NOMO-1 treated with DMSO at 0.1 percent for 48 hours (cell line): Measurements from ENCODE around the gene NTRK2.

ENCODE experiments used
- DNase-seq: peaks from one replicate; lab custom pipeline; 2025; ENCODE audit not compliant: unreplicated experiment; lab: John Stamatoyannopoulos, UW

NTRK2 gene

DNA sequence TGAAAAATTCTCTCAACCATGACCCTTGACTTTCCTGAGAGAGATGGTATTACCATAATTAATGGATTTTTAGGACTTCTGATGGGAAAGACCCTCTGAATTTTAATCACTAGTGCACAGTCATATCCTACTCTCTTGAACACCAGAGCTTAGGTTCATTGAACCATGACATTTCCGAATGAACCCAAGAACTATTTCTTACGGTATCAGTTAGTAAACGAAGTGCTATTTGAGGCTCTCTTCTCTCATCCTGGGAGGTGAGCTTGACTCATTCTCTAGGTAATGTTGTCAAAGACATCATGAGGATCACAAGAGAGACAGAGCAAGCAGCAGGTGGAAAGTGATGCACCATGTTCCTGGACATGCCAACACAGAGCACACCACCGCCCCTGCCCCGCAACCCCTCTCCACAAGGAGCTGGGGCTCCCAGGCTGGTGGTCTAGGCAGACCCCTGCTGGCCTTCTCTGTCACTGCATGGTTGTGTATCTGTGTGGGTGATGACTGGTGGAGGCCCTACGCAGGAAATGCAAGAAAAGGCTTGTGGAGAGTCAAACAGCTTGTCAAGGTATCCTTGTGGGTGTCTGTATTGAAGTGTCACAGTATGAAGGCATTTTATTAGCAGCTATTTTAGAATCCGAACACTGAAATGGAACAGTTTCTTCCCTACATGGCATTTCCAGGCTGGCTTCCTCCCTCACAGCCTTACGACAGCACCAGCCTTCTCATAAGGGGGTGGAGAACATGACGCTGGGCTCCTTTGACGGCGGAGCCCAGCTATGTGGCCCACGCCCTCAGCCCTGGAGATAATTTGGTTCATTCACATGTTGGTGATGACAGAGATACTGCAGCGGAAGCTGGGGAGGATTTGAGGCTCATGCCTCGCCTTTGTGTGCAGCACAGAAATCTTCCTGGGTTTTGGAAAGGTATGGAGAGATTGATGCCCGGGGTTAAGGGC lies 297.6 kb downstream of the NTRK2 start:
- DNase-seq: no peak

DNA sequence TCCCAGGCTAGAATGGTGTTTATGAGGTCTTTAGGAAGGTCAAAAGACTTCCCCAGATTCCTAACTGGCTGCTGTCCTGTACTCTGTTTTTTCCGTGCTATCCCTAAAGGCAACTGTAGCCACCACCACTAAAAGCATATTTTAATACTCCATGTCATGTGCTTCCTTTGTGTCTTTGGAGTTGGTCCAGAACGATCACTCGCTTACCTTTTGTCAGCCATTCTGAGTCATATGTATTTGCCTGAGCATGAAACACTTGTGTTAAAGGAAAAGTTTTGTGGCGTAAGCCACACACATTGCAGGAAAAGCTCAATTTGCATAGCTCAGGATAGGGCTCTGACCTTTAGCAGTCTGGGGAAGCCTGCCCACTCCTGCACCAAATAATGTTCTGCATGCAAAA lies 299.6 kb downstream of the NTRK2 start:
- no peak for DNase-seq

DNA sequence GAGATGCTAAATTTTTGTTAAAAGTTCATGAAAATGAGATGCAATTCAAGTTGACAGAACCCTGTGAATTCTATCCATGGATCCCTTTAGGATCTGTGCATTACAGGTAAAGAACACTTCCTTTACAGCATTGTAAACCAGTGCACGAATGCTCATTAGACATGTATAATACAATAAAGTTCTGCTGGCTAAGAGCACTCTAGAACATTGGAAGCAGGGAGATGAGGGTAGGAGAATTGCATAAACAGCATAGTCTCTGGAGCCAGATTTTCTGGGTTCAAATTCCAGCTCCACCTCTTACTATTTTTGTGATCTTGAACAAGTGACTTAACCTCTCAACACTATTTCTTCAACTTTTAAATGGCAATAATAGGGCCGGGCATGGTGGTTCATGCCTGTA lies 300.2 kb downstream of the NTRK2 start:
- DNase-seq: no peak

DNA sequence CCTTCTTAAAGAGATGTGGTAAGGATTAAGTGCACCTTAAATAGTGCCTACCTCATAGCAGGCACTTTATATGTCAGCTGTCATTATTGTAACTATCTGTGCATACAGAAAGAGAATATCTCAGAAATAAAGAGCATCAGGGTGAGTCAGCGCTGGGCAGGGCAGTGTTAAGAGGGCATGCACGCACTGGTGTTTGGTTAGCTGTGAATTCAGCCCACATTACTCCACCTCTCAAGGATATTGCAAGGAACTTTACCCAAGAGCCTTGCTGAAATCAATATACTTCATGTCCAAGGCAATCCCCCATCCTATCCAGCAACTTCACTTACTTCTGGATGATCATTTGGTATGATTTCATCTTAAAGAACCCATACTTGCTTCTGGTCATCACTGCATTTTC lies 300.9 kb downstream of the NTRK2 start:
- no peak for DNase-seq

DNA sequence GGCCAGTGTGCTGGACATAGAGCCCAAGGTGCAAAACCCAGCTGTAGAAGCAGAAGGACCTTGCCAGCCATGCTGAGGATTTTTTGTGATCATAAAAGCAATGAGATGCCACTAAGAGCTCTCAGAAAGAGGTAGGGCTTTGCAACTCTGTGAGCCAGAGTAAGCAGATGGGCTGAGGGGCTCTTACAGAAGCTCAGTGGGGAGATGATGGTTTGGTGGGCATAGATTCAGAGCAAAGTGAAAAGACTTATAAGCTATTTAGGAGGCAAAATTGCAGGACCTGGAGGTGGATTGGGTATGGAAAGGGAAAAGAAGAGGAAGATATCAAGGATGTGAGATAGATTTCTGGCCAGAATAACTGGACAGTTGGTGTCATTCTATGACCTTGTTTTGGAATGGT lies 302.0 kb downstream of the NTRK2 start:
- no peak for DNase-seq

DNA sequence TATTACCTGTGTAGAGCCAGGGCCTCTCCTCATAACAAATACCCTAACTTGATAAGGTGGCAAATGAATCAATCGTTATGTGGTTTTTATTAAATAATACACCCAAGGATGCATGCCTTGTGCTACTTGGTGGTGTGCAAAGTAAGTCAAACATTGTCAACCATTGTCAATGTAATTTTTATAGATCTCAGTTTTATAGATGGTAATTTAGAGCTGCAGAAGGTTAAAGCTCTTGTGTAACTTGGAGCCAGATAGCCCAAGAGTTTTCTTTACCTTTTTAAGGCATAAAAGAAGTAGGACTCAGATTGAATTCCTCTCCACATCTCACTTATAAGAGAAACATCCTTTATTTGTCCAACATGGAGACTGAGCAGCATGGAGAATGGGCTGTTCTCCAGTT lies 304.7 kb downstream of the NTRK2 start:
- DNase-seq: no peak

DNA sequence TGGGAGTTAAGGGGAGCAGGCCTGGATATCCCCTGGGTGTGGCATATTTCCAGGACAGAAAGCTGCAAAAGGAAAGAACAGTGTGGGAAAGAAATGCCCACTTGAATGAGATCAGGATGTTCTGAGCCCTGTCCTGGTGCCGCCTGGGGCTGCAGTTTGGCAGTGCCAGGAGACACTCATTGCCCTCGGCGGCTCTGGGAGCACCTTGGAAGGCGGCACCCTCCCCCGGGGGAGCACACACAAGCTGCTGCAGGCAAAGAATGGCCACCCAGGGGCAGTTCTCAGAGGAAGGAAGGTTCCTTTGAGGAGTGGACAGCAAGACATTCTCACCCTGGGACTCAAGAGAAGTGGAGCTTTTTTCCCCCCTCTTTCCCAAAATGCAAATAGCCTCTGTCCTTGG lies 305.3 kb downstream of the NTRK2 start:
- DNase-seq: no peak

DNA sequence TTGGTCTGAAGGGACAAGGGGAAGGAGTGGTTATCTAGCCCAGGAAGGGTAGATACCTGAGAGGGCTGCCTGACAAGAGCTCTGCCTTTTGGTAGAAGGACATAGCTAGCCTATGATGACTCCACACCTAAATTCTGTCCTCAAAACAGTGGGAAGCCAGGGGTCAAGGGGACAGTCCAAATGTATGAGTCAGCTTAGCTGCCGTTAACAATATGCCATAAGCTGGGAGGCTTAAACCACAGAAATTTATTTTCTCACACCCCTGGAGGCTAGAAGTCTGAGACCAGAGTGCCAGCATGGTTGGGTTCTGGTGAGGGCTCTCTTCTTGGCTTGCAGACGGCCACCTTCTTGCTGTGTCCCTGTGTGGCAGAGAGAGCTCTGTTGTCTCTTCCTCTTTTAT lies 306.4 kb downstream of the NTRK2 start:
- no peak for DNase-seq

DNA sequence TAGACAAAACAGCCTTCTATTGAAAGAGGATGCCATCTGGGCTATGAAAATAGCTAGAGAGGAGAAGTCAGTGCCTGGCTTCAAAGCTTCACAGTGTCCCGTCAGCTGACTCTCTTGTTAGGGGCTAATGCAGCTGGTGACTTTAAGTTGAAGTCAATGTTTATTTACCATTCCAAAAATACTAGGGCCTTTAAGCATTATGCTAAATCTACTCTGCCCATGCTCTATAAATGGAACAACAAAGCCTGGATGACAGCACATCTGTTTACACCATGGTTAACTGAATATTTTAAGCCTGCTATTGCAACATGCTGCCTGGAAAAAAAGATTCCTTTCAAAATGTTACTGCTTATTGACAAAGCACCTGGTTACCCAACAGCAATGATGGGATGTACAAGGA lies 309.1 kb downstream of the NTRK2 start:
- no peak for DNase-seq

DNA sequence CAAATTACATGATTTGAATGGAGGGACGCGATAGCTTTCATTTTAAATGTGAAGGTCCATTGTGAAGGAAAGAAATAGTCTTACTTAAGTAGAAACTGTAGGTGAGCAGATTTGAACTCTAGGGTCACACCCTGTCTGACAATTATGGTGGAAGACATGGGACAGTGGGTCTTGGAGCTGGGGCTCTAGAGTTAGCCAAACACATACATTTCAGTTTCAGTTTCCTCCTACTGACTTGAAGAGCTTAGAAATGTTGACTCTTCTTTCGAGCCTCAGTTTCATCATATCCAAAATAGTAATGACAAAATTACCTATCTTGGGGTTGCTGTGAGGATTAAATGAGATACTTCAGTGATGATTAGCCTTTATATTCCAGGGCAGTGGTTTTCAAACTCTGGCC lies 314.2 kb downstream of the NTRK2 start:
- no peak for DNase-seq

DNA sequence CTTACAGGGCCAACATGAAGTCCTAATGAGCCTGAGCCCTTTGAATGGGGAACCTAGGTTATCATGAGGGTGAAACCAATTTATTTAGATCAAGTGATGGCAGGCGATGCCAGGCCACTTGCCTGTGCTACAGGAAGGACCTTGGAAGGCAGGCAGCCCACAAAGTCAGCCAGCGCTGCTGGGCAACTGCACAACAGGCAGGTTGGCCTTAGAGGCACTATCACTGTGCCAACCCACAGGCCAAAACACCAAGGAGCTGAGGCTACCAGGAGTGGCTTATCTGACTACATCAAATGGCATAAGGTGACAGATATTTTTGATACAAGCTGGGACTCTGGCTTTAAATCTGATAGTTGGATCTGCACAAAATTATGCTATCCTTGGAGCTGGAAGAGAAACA lies 319.1 kb downstream of the NTRK2 start:
- no peak for DNase-seq

DNA sequence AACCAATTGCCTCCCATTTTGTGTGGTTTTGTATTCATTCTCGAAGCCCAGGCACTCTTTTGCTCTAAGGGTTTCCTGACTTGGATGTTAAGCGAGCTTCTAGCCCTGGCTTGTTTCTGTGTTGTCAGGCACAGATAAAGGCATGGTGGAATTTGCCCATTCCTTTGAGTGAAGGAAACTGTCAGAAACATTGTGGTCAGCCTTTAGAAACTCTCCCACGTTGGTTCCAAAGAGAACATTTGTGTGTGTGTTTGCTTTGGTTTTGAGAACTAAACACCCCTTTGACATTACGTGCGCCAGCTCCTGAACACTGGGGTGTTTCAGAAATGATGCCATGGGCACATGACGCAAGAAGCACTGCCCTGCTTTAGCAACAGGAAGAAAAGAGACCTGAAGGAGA lies 320.9 kb downstream of the NTRK2 start:
- no peak for DNase-seq

DNA sequence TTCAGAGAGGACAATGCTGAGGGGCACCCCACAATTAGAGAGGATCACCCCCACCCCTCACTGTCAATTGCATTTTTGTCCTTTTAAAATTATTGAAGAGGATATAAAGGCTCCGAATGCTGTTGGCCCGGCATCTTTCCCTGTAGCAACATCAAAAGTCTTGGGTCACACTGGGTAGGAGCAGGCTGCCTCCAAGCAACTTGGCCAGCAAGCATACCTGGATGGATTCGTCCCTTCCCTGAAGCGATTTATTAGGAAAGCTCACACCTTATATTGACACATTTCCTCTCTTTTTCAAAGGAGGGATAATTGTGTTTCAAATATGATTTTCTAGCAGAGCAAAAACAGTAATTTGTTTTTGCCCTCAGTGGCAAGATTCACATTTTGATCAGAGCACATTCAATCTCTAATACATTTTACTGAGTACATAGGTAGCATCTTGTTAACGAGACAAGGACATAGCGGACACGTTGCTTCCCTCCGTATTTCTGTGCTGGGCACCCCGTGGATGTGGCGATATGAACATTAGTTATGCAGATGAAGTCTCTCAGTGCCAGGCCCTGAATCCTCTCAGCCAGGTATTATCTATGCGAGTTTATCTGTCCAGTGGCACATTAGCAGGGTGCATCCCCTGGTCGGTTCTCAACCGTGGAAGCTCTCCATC lies 321.5 kb downstream of the NTRK2 start:
- DNase-seq: no peak

DNA sequence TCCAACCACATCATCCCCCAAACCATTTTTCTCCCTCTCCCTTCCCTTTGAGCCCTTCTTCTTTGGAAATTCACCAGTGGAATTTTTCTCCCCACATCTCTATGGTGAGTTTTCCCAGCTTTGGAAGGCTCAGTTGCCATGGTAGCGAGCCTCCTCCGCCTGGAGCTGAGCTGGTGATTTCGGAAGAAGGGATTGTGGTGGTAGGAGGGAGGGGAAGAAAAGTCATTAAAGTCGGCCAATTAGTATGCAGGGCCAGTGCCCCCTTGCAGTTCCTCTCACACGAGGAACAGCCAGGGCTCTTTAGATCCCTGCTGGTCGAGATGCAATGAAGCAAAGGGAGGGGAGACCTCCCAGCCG lies 322.0 kb downstream of the NTRK2 start:
- DNase-seq: no peak

DNA sequence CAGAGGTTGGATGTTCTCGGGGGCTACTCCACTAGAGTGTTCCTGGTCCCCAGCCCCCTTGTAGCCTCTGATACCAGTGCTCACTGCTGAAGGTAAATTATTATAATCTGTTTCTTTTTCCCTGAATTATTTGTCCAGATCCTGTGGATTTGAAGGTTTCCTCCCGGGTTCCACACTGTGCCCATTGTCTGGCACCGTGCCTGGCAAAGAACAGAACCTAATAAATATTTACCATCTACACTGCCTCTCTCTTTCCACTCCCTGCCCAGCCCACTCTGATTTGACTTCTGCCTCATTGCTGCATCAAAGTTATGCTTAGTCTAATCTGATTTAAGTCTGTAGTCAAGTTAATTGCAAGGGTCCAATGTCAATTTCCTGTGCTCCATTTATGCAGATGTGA lies 322.9 kb downstream of the NTRK2 start:
- no peak for DNase-seq

DNA sequence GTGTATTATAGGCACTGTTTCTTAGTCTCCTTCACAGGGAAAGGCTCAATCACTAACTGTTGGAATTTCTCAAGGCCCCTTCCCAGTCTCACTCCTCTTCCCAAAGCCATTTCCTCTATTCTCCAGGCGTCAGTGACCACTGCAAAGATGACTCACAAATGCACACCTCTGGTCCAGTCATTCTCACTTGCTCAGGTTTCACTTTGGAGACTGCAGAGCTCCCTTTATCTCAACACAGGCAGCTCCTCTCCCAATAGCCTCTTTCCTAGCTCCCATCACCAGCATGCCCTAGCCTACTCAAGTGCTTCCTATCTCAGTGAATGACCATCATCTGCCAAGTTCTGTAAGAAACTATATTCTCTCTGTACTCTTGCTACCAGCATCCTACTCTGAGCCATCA lies 323.6 kb downstream of the NTRK2 start:
- DNase-seq: no peak

DNA sequence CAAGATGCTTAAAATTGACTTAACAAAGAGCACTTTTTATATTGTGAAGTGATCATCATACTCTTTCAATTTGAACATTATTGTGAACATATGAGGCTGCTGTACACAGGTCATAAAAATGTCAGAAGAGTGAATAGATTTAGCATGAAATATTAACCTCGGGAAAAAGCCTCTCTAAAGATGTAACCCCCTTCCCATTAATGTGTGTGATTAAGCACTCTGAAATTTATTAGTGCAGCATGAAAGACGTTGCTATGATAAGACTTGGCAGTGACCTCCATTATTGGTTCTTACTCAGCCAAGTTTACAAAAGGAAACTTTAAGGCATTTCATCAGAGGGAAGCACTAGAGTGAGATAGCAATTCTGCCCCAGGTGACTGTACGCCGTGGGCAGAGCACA lies 326.5 kb downstream of the NTRK2 start:
- no peak for DNase-seq

DNA sequence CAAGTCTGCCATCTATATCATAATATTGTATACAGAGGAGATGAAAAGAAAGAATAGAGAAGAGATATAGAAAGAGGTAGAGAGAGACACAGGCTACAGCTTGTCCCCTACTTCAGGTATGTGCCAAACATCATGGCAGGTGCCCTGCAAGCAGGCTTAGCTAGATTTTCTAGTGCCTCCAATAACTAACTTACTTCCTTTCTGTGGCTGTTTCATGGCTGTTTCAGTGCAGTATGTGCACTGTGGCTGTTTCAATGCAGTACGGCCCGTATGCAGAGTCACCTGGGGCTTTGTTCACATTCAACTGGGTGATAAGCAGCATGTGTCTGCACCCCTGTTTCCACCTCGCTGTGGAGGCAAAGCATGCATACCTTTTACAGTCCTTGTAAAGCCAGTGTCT lies 327.2 kb downstream of the NTRK2 start:
- no peak for DNase-seq

DNA sequence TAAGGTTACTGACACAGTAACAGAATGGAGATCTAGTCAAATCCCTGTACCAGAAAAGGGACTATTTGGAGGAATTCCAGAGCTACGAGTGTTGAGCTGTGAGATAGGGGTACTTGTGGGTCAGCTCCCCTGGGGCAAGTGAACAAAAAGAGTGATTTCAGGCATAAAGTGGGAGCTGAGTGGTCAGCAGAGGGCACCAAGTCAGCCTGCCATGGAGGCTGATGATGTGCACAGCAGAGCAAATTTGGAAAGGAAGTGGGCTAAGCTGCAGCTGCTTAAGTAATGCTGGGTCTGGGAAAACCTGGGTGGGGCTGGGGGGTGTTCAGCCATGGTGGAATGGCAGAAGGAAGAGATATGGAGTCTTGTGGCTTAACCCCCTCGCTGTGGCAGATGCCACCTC lies 327.9 kb downstream of the NTRK2 start:
- no peak for DNase-seq

DNA sequence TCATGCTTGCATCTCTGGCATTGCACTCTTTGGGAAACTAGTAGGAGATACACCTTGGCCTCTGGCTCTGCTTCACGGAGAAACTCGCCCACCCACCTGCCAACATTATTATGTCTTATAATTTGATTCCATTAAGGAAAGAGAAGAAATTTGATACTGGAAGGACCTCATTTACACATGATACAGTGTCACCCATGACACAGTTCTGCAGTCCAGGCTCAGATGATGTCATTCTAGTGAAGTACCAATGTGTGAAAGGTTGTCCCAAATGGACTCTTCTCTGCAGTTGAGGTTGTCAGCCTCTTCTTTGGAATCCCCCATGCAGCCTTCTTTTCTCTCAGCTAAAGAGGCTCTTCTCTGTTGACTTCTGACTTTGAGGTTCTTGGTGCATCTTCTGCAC lies 329.1 kb downstream of the NTRK2 start:
- no peak for DNase-seq

DNA sequence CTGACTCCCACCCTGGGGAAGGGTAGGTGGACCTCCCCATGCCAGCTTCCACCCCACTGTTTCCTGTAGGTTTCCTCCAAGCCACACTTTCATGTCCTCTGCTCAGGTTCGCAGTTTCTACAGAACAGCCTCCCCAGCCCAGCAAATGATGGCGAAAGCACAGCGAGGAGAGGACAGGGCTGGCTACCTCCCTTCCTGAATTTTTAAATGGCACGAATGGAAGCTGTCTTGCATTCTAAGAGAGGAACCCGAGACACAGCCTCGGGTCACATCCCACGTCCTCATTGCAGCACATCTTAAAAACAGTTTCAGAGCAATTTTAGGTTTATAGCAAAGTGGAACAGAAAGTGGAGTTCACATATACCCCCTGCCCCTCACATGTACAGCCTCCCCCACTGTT lies 330.3 kb downstream of the NTRK2 start:
- no peak for DNase-seq

DNA sequence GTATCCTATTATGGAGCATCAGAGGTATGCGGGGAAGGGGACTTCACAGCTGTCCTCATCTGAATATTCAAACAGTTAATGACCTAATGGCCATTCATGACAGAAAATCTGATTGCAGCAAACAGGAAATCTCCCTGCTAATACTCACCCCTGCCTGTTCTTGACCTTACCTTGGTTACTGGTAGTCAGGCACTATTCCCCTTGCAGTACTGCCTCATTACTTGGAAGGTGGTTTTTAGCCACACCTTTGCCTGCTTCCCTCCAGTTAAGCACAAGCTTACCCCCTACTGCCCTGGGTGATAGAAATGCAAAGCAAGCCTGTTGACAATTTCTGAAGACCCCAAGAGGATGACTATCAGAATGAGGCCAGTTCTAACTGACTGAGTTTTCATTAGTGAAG lies 332.4 kb downstream of the NTRK2 start:
- DNase-seq: no peak
